Panc1 (cell line): ENCODE results near the gene HS3ST6. TPM values are rescaled to one million over a fixed set of nuclear protein-coding genes. Genes with fewer than 3 reads are reported as not detected.

Experiments used
- ATAC-seq: fragments of 200-7000 bp; cut with Tn5 transposase; 2 replicates; pipeline ENCODE4 v1.9.1; 2020; ENCODE audit warnings: mild to moderate bottlenecking, moderate library complexity
- BruUV-seq: library from RNA; stranded (reverse); fragments of 400-500 nt; replicated peaks from 2 replicates; lab custom pipeline; 2021; lab: Mats Ljungman, UMichigan
- CTCF ChIA-PET: fragments of 300-600 bp; sonication (Branson Sonifier 250); formaldehyde crosslinking; loops from one replicate; lab custom pipeline; 2022; ENCODE audit warnings: antibody characterized with exemption; lab: Charles Lee
- POLR2A ChIA-PET: fragments of 300-600 bp; sonication (Branson Sonifier 250); formaldehyde crosslinking; loops from one replicate; lab custom pipeline; 2022; ENCODE audit warnings: antibody characterized with exemption; lab: Charles Lee
- DNase-seq: peaks from one replicate; pipeline ENCODE4 v3.0.0-alpha.2; 2010; ENCODE audit warnings: low read depth, low spot score
- H3K27ac ChIP-seq: 2 replicates; pipeline ENCODE4 v1.5.1; 2011; ENCODE audit warnings: mild to moderate bottlenecking, low read length, inconsistent platforms
- H3K27me3 ChIP-seq: fragments of 200-500 bp; sonication (Bioruptor generic); 2 replicates; pipeline ENCODE4 v1.6.0; 2014; ENCODE audit warnings: low read length, inconsistent platforms; ENCODE audit not compliant: control insufficient read depth, insufficient read depth
- H3K36me3 ChIP-seq: fragments of 200-500 bp; sonication (Bioruptor generic); 2 replicates; pipeline ENCODE4 v1.5.1; 2014; ENCODE audit warnings: inconsistent platforms, mild to moderate bottlenecking, low read length, moderate library complexity; ENCODE audit not compliant: control insufficient read depth, insufficient read depth
- H3K4me1 ChIP-seq: 2 replicates; pipeline ENCODE4 v1.5.1; 2011; ENCODE audit warnings: inconsistent platforms, mild to moderate bottlenecking, low read length, moderate library complexity; ENCODE audit not compliant: control insufficient read depth, insufficient read depth
- H3K4me3 ChIP-seq, 2 experiments: 2 replicates each; pipeline ENCODE4 v1.5.1; 2011 to 2012; ENCODE audit warnings: low read depth in 2 of 2, low read length in 2 of 2, mild to moderate bottlenecking in 2 of 2, inconsistent platforms in 1 of 2, moderate library complexity in 1 of 2
- H3K9me3 ChIP-seq: fragments of 200-500 bp; sonication (Bioruptor generic); 2 replicates; pipeline ENCODE4 v1.5.1; 2014; ENCODE audit warnings: low read depth, mild to moderate bottlenecking, inconsistent platforms, low read length, moderate library complexity; ENCODE audit not compliant: control insufficient read depth, insufficient read depth
- POLR2AphosphoS5 ChIP-seq: IDR thresholded peaks from 2 replicates; pipeline ENCODE4 v1.6.1; 2012; ENCODE audit warnings: mild to moderate bottlenecking, low read depth, low read length, moderate library complexity
- SIN3A ChIP-seq: IDR thresholded peaks from 2 replicates; pipeline ENCODE4 v1.6.1; 2012; ENCODE audit warnings: low read depth, mild to moderate bottlenecking, low read length, moderate library complexity, borderline replicate concordance; ENCODE audit not compliant: insufficient read depth
- TCF7L2 ChIP-seq: IDR thresholded peaks from 2 replicates; pipeline ENCODE4 v1.6.1; 2011; ENCODE audit warnings: mild to moderate bottlenecking, low read depth, low read length, inconsistent platforms
- in situ Hi-C: cut with HindIII; loops from 2 replicates; pipeline ENCODE4 v1.10.0; 2016; ENCODE audit warnings: low sequenced_read_pairs, low pct_unique_long_range_greater_than_20kb
- intact Hi-C: fragments of 100-400 bp; cut with micrococcal nuclease; formaldehyde crosslinking; loops from one replicate; pipeline ENCODE4 v1.10.0; 2022; ENCODE audit not compliant: unreplicated experiment
- total RNA-seq: library from RNA; stranded (reverse); gene quantifications from one replicate; pipeline ENCODE4 v1.2.1, GENCODE V29; 2021; ENCODE audit not compliant: unreplicated experiment
- TF ChIP-seq, protein P1 (sequence below): fragments of 450-650 bp; IDR thresholded peaks from 2 replicates; pipeline ENCODE4 v1.5.1; 2017; ENCODE audit warnings: mild to moderate bottlenecking
- TF ChIP-seq, protein P2 (sequence below), 2 experiments: IDR thresholded peaks; 2 replicates each; pipeline ENCODE4 v1.6.1; 2011 to 2012; ENCODE audit warnings: low read depth in 2 of 2, control low read depth in 1 of 2, low read length in 1 of 2, mild to moderate bottlenecking in 1 of 2, moderate library complexity in 1 of 2; ENCODE audit not compliant: insufficient read depth in 1 of 2

HS3ST6 gene
- total RNA-seq, 1 experiment from 2014 or later: 3.3 TPM

- CTCF ChIA-PET: no interaction called here
- no peak for DNase-seq
- Histone ChIP-seq H3K9me3 (no peaks in the 10 kb centered on the region), H3K27me3 (no peaks in the 10 kb centered on the region), H3K4me3 (no peak overlapping the region), H3K4me1 (no peaks in the 10 kb centered on the region), H3K27ac (no peak overlapping the region), H3K36me3 (no peaks in the 10 kb centered on the region)
- in situ Hi-C loops: no loop called here
- POLR2A ChIA-PET: no interaction called here
- BruUV-seq: no TSS peak
- intact Hi-C loops: no loop called here
- ATAC-seq: no peak
- TF ChIP-seq POLR2AphosphoS5 (no peak), TCF7L2 (no peak), SIN3A (no peak)
- TF ChIP-seq, protein P1, sequence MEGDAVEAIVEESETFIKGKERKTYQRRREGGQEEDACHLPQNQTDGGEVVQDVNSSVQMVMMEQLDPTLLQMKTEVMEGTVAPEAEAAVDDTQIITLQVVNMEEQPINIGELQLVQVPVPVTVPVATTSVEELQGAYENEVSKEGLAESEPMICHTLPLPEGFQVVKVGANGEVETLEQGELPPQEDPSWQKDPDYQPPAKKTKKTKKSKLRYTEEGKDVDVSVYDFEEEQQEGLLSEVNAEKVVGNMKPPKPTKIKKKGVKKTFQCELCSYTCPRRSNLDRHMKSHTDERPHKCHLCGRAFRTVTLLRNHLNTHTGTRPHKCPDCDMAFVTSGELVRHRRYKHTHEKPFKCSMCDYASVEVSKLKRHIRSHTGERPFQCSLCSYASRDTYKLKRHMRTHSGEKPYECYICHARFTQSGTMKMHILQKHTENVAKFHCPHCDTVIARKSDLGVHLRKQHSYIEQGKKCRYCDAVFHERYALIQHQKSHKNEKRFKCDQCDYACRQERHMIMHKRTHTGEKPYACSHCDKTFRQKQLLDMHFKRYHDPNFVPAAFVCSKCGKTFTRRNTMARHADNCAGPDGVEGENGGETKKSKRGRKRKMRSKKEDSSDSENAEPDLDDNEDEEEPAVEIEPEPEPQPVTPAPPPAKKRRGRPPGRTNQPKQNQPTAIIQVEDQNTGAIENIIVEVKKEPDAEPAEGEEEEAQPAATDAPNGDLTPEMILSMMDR: no peak
- TF ChIP-seq, protein P2, sequence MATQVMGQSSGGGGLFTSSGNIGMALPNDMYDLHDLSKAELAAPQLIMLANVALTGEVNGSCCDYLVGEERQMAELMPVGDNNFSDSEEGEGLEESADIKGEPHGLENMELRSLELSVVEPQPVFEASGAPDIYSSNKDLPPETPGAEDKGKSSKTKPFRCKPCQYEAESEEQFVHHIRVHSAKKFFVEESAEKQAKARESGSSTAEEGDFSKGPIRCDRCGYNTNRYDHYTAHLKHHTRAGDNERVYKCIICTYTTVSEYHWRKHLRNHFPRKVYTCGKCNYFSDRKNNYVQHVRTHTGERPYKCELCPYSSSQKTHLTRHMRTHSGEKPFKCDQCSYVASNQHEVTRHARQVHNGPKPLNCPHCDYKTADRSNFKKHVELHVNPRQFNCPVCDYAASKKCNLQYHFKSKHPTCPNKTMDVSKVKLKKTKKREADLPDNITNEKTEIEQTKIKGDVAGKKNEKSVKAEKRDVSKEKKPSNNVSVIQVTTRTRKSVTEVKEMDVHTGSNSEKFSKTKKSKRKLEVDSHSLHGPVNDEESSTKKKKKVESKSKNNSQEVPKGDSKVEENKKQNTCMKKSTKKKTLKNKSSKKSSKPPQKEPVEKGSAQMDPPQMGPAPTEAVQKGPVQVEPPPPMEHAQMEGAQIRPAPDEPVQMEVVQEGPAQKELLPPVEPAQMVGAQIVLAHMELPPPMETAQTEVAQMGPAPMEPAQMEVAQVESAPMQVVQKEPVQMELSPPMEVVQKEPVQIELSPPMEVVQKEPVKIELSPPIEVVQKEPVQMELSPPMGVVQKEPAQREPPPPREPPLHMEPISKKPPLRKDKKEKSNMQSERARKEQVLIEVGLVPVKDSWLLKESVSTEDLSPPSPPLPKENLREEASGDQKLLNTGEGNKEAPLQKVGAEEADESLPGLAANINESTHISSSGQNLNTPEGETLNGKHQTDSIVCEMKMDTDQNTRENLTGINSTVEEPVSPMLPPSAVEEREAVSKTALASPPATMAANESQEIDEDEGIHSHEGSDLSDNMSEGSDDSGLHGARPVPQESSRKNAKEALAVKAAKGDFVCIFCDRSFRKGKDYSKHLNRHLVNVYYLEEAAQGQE (IDR thresholded peaks at IDR 0.05; ENCODE audit: insufficient read depth in 1 of 2, low read depth in 2 of 2, low read length in 1 of 2): no peak
Measured at GRCh38 chr16:1895949-1896675, 22.1 kb downstream of the HS3ST6 start.

DNA sequence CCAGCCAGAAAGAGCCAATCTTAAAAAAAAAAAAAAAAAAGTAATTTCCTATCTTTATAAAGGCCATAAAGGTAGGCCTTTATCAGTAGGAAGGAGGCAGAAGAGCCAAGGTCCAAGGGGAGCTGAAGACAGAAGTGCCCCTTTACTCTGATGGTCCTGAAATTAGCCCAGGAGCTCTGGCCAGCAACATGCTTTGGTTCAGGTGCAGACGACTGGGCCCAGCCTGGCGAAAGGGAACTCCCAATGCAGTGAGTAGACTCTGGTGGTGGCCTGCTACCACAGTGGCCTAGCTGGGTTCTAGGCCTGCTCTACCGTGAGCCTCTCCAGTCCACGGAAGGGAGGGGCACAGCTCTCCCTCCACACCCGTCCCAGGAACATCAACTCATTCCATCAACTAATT, 23.1 kb downstream of the HS3ST6 start:
- ATAC-seq (no peak), DNase-seq (no peak)
- Histone ChIP-seq H3K36me3 (no peaks in the 10 kb centered on the region), H3K27me3 (no peaks in the 10 kb centered on the region; the same call in 1 of the 2 replicates), H3K27ac (no peak overlapping the region), H3K9me3 (no peaks in the 10 kb centered on the region), H3K4me1 (no peaks in the 10 kb centered on the region), H3K4me3 (no peak overlapping the region)
- no TSS peak for BruUV-seq
- intact Hi-C loops (no loop called here), in situ Hi-C loops (no loop called here)
- ChIA-PET POLR2A (no interaction called here), CTCF (interaction anchor here (0.7 kb wide), 1 partner anchor 110 kb away, joined by 3 read pairs; no protein-coding TSS in a partner anchor)
- TF ChIP-seq, protein P2 (IDR thresholded peaks at IDR 0.05; ENCODE audit: insufficient read depth in 1 of 2, low read depth in 2 of 2, low read length in 1 of 2): no peak
- TF ChIP-seq POLR2AphosphoS5: no peak
- TF ChIP-seq TCF7L2: no peak
- TF ChIP-seq, protein P1: no peak
- no peak for TF ChIP-seq SIN3A
